Activated CD4-positive, alpha-beta T cell treated with anti-CD3 and anti-CD28 coated beads for 36 hours (primary cell): ENCODE results near the gene OCRL. TPM values are rescaled to one million over a fixed set of nuclear protein-coding genes. Genes with fewer than 3 reads are reported as not detected.
A peak's percentile ranks its signal among the peaks of the same experiment; 100 is the strongest.
"Not testable (repeated sequence)": the region's sequence is repeated elsewhere in the genome, so short reads cannot be mapped to it uniquely, and the experiment has no call there.

Experiments
- ATAC-seq: fragments of 200-7000 bp; cut with Tn5 transposase; one replicate; pipeline ENCODE4 v1.10.0; 2021; ENCODE audit warnings: mild to moderate bottlenecking, moderate library complexity
- CTCF ChIA-PET: fragments of 350-600 bp; sonication (Branson Sonifier 250); formaldehyde crosslinking; loops from one replicate; lab custom pipeline; 2021; ENCODE audit warnings: antibody characterized with exemption; lab: Charles Lee
- POLR2A ChIA-PET: fragments of 350-600 bp; sonication (Branson Sonifier 250); formaldehyde crosslinking; loops from one replicate; lab custom pipeline; 2021; ENCODE audit warnings: antibody characterized with exemption, inconsistent platforms; lab: Charles Lee
- DNase-seq: peaks from one replicate; pipeline ENCODE4 v3.0.0-alpha.2; 2020
- H3K27ac Mint-ChIP-seq: one replicate; pipeline ENCODE4 v1.8.0; 2021; ENCODE audit warnings: mixed read lengths
- H3K27me3 Mint-ChIP-seq: one replicate; pipeline ENCODE4 v1.8.0; 2021; ENCODE audit warnings: mixed read lengths
- H3K36me3 Mint-ChIP-seq: one replicate; pipeline ENCODE4 v1.8.0; 2021; ENCODE audit warnings: low read depth, mixed read lengths
- H3K4me1 Mint-ChIP-seq: one replicate; pipeline ENCODE4 v1.8.0; 2021; ENCODE audit warnings: mixed read lengths
- H3K4me3 Mint-ChIP-seq: one replicate; pipeline ENCODE4 v1.8.0; 2021; ENCODE audit warnings: mild to moderate bottlenecking, moderate library complexity, mixed read lengths
- H3K9me3 Mint-ChIP-seq: one replicate; pipeline ENCODE4 v1.8.0; 2021; ENCODE audit warnings: low read depth, mixed read lengths
- intact Hi-C, 2 experiments: fragments of 100-400 bp; cut with DNase I in 1 of 2; cut with micrococcal nuclease in 1 of 2; formaldehyde crosslinking; loops; one replicate each; pipeline versions ENCODE4 v1.14.2 to v1.15.1; 2022 to 2024; cut with DNase I, micrococcal nuclease
- total RNA-seq, 2 experiments: library from RNA; stranded (reverse); gene quantifications; one replicate each; pipeline ENCODE4 v1.2.3, GENCODE V29; 2021

Gene OCRL
- total RNA-seq, 2 experiments from 2014 or later, result 3.5 to 3.8 TPM

GRCh38 chrX:129566073-129566472, 26.0 kb downstream of the OCRL start:
- no peak overlapping the region for H3K4me3 Mint-ChIP-seq
- no peak for DNase-seq
- peak overlapping the region; percentile 14 for H3K27ac Mint-ChIP-seq
- ChIA-PET CTCF (no interaction called here), POLR2A (no interaction called here)
- no peak for ATAC-seq
- intact Hi-C loops, result no loop called here
- peaks cover 14% of the 10 kb centered on the region for H3K36me3 Mint-ChIP-seq
- H3K9me3 Mint-ChIP-seq, result no peaks in the 10 kb centered on the region
- H3K4me1 Mint-ChIP-seq, result peaks cover 11% of the 10 kb centered on the region
- H3K27me3 Mint-ChIP-seq, result no peaks in the 10 kb centered on the region

GRCh38 chrX:129568349-129568748, 28.3 kb downstream of the OCRL start:
- intact Hi-C loops, result no loop called here
- no peak overlapping the region for H3K4me3 Mint-ChIP-seq
- POLR2A ChIA-PET, result no interaction called here

DNA sequence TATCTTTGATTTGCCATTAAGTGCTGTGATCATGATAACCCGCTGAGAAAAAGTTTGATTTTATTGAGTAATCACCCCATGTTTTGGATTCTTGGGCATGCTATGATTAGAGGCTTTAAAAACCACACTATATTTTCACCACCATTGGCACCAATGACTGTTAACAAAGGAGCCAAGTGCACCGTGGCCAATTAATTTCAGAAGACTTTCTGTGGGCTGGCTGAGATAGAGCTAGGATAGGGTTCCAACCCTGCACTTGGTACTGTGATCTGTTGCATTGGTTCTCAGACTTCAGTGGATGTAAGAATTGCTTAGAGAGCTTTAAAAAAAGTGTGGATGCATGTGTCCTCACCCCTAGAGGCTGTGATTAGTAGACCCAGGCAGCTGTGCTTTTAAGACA, 32.4 kb downstream of the OCRL start:
- H3K4me3 Mint-ChIP-seq, result no peak overlapping the region
- no peaks in the 10 kb centered on the region for H3K9me3 Mint-ChIP-seq
- POLR2A ChIA-PET, result no interaction called here
- no peaks in the 10 kb centered on the region for H3K4me1 Mint-ChIP-seq
- intact Hi-C loops, result no loop called here
- H3K27ac Mint-ChIP-seq, result no peak overlapping the region
- no peak for ATAC-seq
- H3K36me3 Mint-ChIP-seq, result peaks cover 2% of the 10 kb centered on the region
- DNase-seq, result no peak
- CTCF ChIA-PET, result no interaction called here
- no peaks in the 10 kb centered on the region for H3K27me3 Mint-ChIP-seq

More at GRCh38 chrX:129568349-129568748, 28.3 kb downstream of the OCRL start:
- ATAC-seq (no peak), DNase-seq (no peak)
- peaks cover 11% of the 10 kb centered on the region for H3K4me1 Mint-ChIP-seq
- no peaks in the 10 kb centered on the region for H3K9me3 Mint-ChIP-seq
- CTCF ChIA-PET, result no interaction called here
- peaks cover 6% of the 10 kb centered on the region for H3K36me3 Mint-ChIP-seq
- no peak overlapping the region for H3K27ac Mint-ChIP-seq
- no peaks in the 10 kb centered on the region for H3K27me3 Mint-ChIP-seq

GRCh38 chrX:129573652-129574051, 33.6 kb downstream of the OCRL start:
- H3K27ac Mint-ChIP-seq, H3K4me3 Mint-ChIP-seq, ATAC-seq, H3K27me3 Mint-ChIP-seq, CTCF ChIA-PET, H3K4me1 Mint-ChIP-seq, H3K36me3 Mint-ChIP-seq, DNase-seq, intact Hi-C loops, POLR2A ChIA-PET, H3K9me3 Mint-ChIP-seq: not testable (repeated sequence)

DNA sequence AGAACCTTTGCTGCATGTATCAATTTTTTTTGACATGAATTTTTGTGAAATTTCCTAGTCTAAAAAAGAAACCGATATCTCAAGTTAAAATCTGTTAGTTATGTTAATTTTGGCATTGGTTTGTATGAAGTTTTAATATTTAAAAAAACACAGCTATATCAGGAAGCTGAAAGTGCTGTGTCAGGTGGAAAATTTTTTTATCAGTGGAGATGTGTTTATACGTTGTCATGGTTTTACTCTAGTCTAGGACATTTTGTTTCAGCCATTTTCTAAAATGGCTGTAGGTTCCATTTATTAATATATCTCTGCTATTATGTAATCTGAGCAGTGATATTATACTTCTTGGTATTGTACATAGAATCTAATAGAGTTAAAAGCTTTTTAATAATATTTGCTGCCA, 34.2 kb downstream of the OCRL start:
- H3K4me1 Mint-ChIP-seq, result no peaks in the 10 kb centered on the region
- peaks cover 3% of the 10 kb centered on the region for H3K36me3 Mint-ChIP-seq
- intact Hi-C loops, result no loop called here

GRCh38 chrX:129576539-129576938, 36.5 kb downstream of the OCRL start:
- intact Hi-C loops, result no loop called here
- Mint-ChIP-seq H3K27me3 (no peaks in the 10 kb centered on the region), H3K4me3 (no peak overlapping the region), H3K36me3 (peaks cover 4% of the 10 kb centered on the region), H3K27ac (no peak overlapping the region), H3K4me1 (no peaks in the 10 kb centered on the region), H3K9me3 (no peaks in the 10 kb centered on the region)
- DNase-seq (no peak), ATAC-seq (no peak)
- POLR2A ChIA-PET, result no interaction called here
- CTCF ChIA-PET, result no interaction called here

More for the DNA sequence above, 34.2 kb downstream of the OCRL start:
- Mint-ChIP-seq H3K4me3 (no peak overlapping the region), H3K9me3 (no peaks in the 10 kb centered on the region), H3K27me3 (no peaks in the 10 kb centered on the region), H3K27ac (no peak overlapping the region)
- ATAC-seq (no peak), DNase-seq (no peak)
- ChIA-PET CTCF (no interaction called here), POLR2A (no interaction called here)

- H3K4me1 Mint-ChIP-seq, result no peaks in the 10 kb centered on the region
These were observed 37.4 kb downstream of the OCRL start for GRCh38 chrX:129577473-129577872.

DNA sequence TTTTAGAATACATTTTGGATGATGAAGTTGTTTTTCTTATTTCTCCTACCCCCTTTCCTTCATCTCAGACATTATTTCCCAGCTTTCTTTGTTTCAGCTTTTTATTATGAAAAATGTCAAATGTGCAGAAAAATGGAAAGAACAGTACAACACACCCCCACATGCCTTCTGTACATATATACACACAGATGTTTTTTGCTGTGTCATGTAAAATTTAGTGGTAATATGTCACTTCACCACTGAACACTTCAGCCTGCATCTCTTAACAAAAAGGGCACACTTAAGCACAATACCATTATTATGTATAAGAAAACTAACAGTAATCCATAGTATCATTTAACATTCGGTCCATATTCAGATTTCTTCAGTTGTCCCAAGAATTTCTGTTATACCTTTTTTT, 37.8 kb downstream of the OCRL start:
- Mint-ChIP-seq H3K4me1 (no peaks in the 10 kb centered on the region), H3K27me3 (no peaks in the 10 kb centered on the region), H3K36me3 (peaks cover 4% of the 10 kb centered on the region), H3K9me3 (no peaks in the 10 kb centered on the region), H3K27ac (no peak overlapping the region), H3K4me3 (no peak overlapping the region)
- ATAC-seq, result no peak
- POLR2A ChIA-PET, result no interaction called here
- CTCF ChIA-PET, result no interaction called here
- intact Hi-C loops, result no loop called here
- no peak for DNase-seq

More at GRCh38 chrX:129577473-129577872, 37.4 kb downstream of the OCRL start:
- Mint-ChIP-seq H3K36me3 (peaks cover 4% of the 10 kb centered on the region), H3K4me3 (no peak overlapping the region), H3K27ac (no peak overlapping the region), H3K27me3 (no peaks in the 10 kb centered on the region), H3K9me3 (no peaks in the 10 kb centered on the region)
- no peak for ATAC-seq
- ChIA-PET CTCF (no interaction called here), POLR2A (no interaction called here)
- intact Hi-C loops, result no loop called here
- no peak for DNase-seq

GRCh38 chrX:129581904-129582303, 41.8 kb downstream of the OCRL start:
- Mint-ChIP-seq H3K4me3 (no peak overlapping the region), H3K4me1 (no peaks in the 10 kb centered on the region), H3K9me3 (no peaks in the 10 kb centered on the region), H3K27me3 (no peaks in the 10 kb centered on the region), H3K36me3 (peaks cover 2% of the 10 kb centered on the region), H3K27ac (no peak overlapping the region)
- no peak for ATAC-seq
- ChIA-PET POLR2A (no interaction called here), CTCF (no interaction called here)
- intact Hi-C loops, result no loop called here
- no peak for DNase-seq

DNA sequence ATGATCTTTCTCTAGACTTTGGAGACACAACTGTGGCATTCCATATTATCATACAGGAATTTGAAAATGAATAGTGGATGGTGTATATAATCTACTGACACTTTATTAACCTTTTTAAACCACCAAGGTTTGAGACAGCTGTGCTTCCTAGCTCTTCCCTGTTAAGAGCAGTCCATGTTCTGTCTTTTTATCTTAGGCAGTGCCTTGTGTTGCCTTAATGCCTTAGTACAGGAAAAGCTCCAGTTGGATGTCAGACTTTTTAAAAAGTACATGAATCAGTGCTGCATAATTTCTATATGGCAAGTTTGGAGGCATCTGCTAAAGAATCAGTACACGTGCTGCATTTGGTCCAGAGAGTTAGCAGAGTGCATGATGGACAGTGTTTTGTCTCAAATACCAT, 45.1 kb downstream of the OCRL start:
- POLR2A ChIA-PET, result no interaction called here
- Mint-ChIP-seq H3K27me3 (no peaks in the 10 kb centered on the region), H3K36me3 (peaks cover 5% of the 10 kb centered on the region), H3K4me1 (no peaks in the 10 kb centered on the region), H3K4me3 (no peak overlapping the region), H3K9me3 (no peaks in the 10 kb centered on the region), H3K27ac (no peak overlapping the region)
- ATAC-seq, result no peak
- CTCF ChIA-PET, result interaction anchor here (0.6 kb wide), 1 partner anchor 20 kb away, joined by 5 read pairs; no protein-coding TSS in a partner anchor
- intact Hi-C loops, result no loop called here
- no peak for DNase-seq

DNA sequence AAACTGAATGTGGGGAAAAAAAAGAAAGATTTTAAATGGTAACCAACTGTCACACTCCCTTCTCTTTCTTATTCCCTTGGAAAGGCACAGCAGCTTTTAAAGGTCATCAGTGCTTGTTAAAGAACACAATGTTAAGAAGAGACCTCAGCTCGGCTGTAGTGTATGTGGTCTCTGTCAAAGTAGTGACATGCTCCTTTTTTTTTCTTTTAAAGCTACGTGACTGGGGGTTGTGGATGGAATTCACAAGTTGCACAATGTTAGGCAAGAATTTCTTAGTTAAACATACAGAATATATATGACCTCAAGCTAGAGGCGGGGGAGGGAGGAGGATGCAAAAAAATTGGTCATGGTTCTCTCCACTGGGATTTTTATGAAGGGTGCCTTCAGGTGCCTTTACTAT, 45.6 kb downstream of the OCRL start:
- ATAC-seq (no peak), DNase-seq (no peak)
- POLR2A ChIA-PET, result no interaction called here
- Mint-ChIP-seq H3K27me3 (no peaks in the 10 kb centered on the region), H3K27ac (no peak overlapping the region), H3K4me3 (no peak overlapping the region), H3K4me1 (no peaks in the 10 kb centered on the region), H3K36me3 (peaks cover 5% of the 10 kb centered on the region), H3K9me3 (no peaks in the 10 kb centered on the region)
- CTCF ChIA-PET, result interaction anchor here (0.6 kb wide), 2 partner anchors 15 to 19 kb away, joined by 3 to 5 read pairs; no protein-coding TSS in a partner anchor
- intact Hi-C loops, result no loop called here

GRCh38 chrX:129586446-129586845, 46.4 kb downstream of the OCRL start:
- Mint-ChIP-seq H3K27ac (no peak overlapping the region), H3K4me1 (no peaks in the 10 kb centered on the region), H3K36me3 (peaks cover 5% of the 10 kb centered on the region), H3K9me3 (no peaks in the 10 kb centered on the region), H3K4me3 (no peak overlapping the region), H3K27me3 (no peaks in the 10 kb centered on the region)
- intact Hi-C loops, result no loop called here
- ChIA-PET POLR2A (no interaction called here), CTCF (no interaction called here)
- ATAC-seq (no peak), DNase-seq (no peak)

DNA sequence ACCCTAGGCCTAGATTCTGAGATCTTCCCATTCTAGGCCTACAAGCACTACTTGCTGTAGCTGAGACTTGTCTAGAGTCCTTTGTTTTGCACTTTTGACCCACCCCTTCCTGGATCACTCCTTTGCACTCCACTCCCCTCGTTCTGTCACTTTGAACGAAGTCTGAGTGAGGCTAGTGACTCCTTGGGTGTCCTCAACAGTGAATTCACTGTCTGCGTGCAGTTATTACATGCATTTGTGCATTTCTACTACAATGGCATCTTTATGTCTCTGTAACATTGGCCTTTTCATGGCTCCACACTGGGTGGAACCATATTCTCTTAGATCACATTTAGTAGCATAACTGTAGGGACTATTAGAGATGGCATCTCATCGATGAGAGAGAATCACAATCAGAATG, 50.5 kb downstream of the OCRL start:
- POLR2A ChIA-PET, result no interaction called here
- Mint-ChIP-seq H3K27ac (no peak overlapping the region), H3K9me3 (no peaks in the 10 kb centered on the region), H3K4me3 (no peak overlapping the region), H3K36me3 (peaks cover 5% of the 10 kb centered on the region), H3K27me3 (no peaks in the 10 kb centered on the region), H3K4me1 (no peaks in the 10 kb centered on the region)
- CTCF ChIA-PET, result no interaction called here
- intact Hi-C loops, result no loop called here
- no peak for ATAC-seq
- no peak for DNase-seq
